Astrocyte (in vitro differentiated cells and primary cell): Measurements from ENCODE around the gene SYTL3.

ENCODE experiments used
- EZH2 ChIP-seq: IDR thresholded peaks from 2 replicates; pipeline ENCODE4 v1.6.1; 2012; ENCODE audit warnings: mild to moderate bottlenecking, low read length, inconsistent platforms; ENCODE audit not compliant: insufficient read depth
- TF ChIP-seq, protein P1 (sequence below): IDR thresholded peaks from 2 replicates; pipeline ENCODE4 v1.5.1; 2011; ENCODE audit warnings: low read depth, mild to moderate bottlenecking, inconsistent platforms, low read length, moderate library complexity; ENCODE audit not compliant: insufficient read depth

DNA sequence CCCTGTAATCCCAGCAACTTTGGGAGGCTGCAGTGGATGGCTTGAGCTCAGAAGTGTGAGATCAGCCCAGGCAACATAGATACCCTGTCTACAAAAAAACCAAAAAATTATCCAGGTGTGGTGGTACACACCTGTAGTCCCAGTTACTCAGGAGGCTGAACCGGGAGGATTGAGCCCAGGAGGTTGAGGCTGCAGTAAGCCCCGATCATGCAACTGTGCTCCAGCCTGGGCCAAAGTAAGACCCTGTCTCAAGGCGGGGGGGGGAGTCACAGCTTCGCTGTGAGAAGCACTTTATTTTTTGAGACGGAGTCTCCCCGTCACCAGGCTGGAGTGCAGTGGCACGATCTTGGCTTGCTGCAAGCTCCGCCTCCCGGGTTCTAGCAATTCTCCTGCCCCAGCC lies 115.1 kb downstream of the SYTL3 start:
- TF ChIP-seq, protein P1, sequence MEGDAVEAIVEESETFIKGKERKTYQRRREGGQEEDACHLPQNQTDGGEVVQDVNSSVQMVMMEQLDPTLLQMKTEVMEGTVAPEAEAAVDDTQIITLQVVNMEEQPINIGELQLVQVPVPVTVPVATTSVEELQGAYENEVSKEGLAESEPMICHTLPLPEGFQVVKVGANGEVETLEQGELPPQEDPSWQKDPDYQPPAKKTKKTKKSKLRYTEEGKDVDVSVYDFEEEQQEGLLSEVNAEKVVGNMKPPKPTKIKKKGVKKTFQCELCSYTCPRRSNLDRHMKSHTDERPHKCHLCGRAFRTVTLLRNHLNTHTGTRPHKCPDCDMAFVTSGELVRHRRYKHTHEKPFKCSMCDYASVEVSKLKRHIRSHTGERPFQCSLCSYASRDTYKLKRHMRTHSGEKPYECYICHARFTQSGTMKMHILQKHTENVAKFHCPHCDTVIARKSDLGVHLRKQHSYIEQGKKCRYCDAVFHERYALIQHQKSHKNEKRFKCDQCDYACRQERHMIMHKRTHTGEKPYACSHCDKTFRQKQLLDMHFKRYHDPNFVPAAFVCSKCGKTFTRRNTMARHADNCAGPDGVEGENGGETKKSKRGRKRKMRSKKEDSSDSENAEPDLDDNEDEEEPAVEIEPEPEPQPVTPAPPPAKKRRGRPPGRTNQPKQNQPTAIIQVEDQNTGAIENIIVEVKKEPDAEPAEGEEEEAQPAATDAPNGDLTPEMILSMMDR: no peak
- TF ChIP-seq EZH2: no peak
